ELF-1 (cell line): ENCODE results near the gene TNFSF15.

Source experiments
- DNase-seq: peaks from one replicate; pipeline ENCODE4 v3.0.0-alpha.2; 2016; ENCODE audit warnings: low read depth, low spot score

Gene TNFSF15

GRCh38 chr9:114789006-114789405, 16.8 kb downstream of the TNFSF15 start:
- no peak for DNase-seq

- DNase-seq = no peak
These were observed 17.9 kb downstream of the TNFSF15 start for GRCh38 chr9:114787781-114788498.

- DNase-seq = no peak
These were observed 18.6 kb downstream of the TNFSF15 start for GRCh38 chr9:114787214-114787613.

- DNase-seq = no peak
These were observed 19.8 kb downstream of the TNFSF15 start for GRCh38 chr9:114785866-114786650.

- no peak for DNase-seq
These were observed 21.0 kb downstream of the TNFSF15 start for GRCh38 chr9:114784721-114785279.

GRCh38 chr9:114782586-114782985, 23.3 kb downstream of the TNFSF15 start:
- no peak for DNase-seq

- no peak for DNase-seq
These were observed 26.4 kb downstream of the TNFSF15 start for GRCh38 chr9:114779352-114779845.

- DNase-seq = no peak
These were observed 27.8 kb downstream of the TNFSF15 start for GRCh38 chr9:114777821-114778609.

GRCh38 chr9:114776683-114777399, 29.0 kb downstream of the TNFSF15 start:
- DNase-seq = no peak

GRCh38 chr9:114775981-114776380, 29.9 kb downstream of the TNFSF15 start:
- DNase-seq = no peak

- no peak for DNase-seq
These were observed 30.7 kb downstream of the TNFSF15 start for GRCh38 chr9:114775121-114775520.

GRCh38 chr9:114774524-114774923, 31.3 kb downstream of the TNFSF15 start:
- no peak for DNase-seq

- DNase-seq = no peak
These were observed 34.0 kb downstream of the TNFSF15 start for GRCh38 chr9:114771889-114772288.

GRCh38 chr9:114770991-114771390, 34.8 kb downstream of the TNFSF15 start:
- peak; percentile 18 for DNase-seq

GRCh38 chr9:114769624-114770023, 36.2 kb downstream of the TNFSF15 start:
- no peak for DNase-seq

- DNase-seq = no peak
These were observed 42.6 kb downstream of the TNFSF15 start for GRCh38 chr9:114763220-114763619.

GRCh38 chr9:114761523-114761922, 44.3 kb downstream of the TNFSF15 start:
- peak; percentile 6 for DNase-seq

GRCh38 chr9:114759512-114760341, 46.1 kb downstream of the TNFSF15 start:
- no peak for DNase-seq

- DNase-seq = peak; percentile 43
These were observed 47.9 kb downstream of the TNFSF15 start for GRCh38 chr9:114757984-114758383.

GRCh38 chr9:114757395-114757794, 48.4 kb downstream of the TNFSF15 start:
- no peak for DNase-seq
